BLaER1 (cell line): ENCODE measurements around the gene RPS8.
"Not testable (repeated sequence)": the region's sequence is repeated elsewhere in the genome, so short reads cannot be mapped to it uniquely, and the experiment has no call there.

Experiments used
- H3K27ac ChIP-seq: shearing (Covaris generic); formaldehyde crosslinking; 2 replicates; pipeline ENCODE4 v1.8.1; 2022
- H3K27me3 ChIP-seq: shearing (Covaris generic); formaldehyde crosslinking; 2 replicates; pipeline ENCODE4 v1.8.1; 2022
- H3K36me3 ChIP-seq: shearing (Covaris generic); formaldehyde crosslinking; 2 replicates; pipeline ENCODE4 v1.8.1; 2022
- H3K4me1 ChIP-seq: shearing (Covaris generic); formaldehyde crosslinking; 2 replicates; pipeline ENCODE4 v1.8.1; 2022
- H3K4me2 ChIP-seq: shearing (Covaris generic); formaldehyde crosslinking; 2 replicates; pipeline ENCODE4 v1.8.1; 2022
- H3K4me3 ChIP-seq: shearing (Covaris generic); formaldehyde crosslinking; 2 replicates; pipeline ENCODE4 v1.8.1; 2022
- H3K9ac ChIP-seq: shearing (Covaris generic); formaldehyde crosslinking; 2 replicates; pipeline ENCODE4 v1.8.1; 2022
- H3K9me3 ChIP-seq: shearing (Covaris generic); formaldehyde crosslinking; 2 replicates; pipeline ENCODE4 v1.8.1; 2022
- H4K20me1 ChIP-seq: shearing (Covaris generic); formaldehyde crosslinking; 2 replicates; pipeline ENCODE4 v1.8.1; 2022
- Cebpa-rat ChIP-seq: shearing (Covaris generic); IDR thresholded peaks from 2 replicates; pipeline ENCODE4 v1.8.1; 2022

Gene RPS8

GRCh38 chr1:44747878-44748277 lies 27.5 kb upstream of the RPS8 start:
- H3K27ac ChIP-seq: no peak overlapping the region
- no peak for TF ChIP-seq Cebpa-rat
- H3K9me3 ChIP-seq: no peaks in the 10 kb centered on the region
- peaks cover 8% of the 10 kb centered on the region for H3K4me1 ChIP-seq
- H3K4me2 ChIP-seq: no peak overlapping the region
- H3K4me3 ChIP-seq: no peak overlapping the region
- H3K9ac ChIP-seq: no peak overlapping the region
- H4K20me1 ChIP-seq: peaks cover 13% of the 10 kb centered on the region; the same call in 1 of the 2 replicates
- H3K27me3 ChIP-seq: no peaks in the 10 kb centered on the region
- H3K36me3 ChIP-seq: peaks cover 99% of the 10 kb centered on the region

GRCh38 chr1:44757420-44757819 lies 17.9 kb upstream of the RPS8 start:
- H3K9ac ChIP-seq: no peak overlapping the region
- peaks cover 100% of the 10 kb centered on the region for H3K36me3 ChIP-seq
- peaks cover 4% of the 10 kb centered on the region; the same call in 1 of the 2 replicates for H3K4me1 ChIP-seq
- no peaks in the 10 kb centered on the region for H3K27me3 ChIP-seq
- H4K20me1 ChIP-seq: 0 out of 2 replicates have a peak, but pooled peaks cover 7% of the 10 kb centered on the region
- TF ChIP-seq Cebpa-rat: no peak
- H3K9me3 ChIP-seq: no peaks in the 10 kb centered on the region
- H3K4me2 ChIP-seq: no peak overlapping the region
- no peak overlapping the region for H3K4me3 ChIP-seq
- H3K27ac ChIP-seq: no peak overlapping the region

GRCh38 chr1:44759077-44759476 lies 16.3 kb upstream of the RPS8 start:
- Histone ChIP-seq H3K9ac (no peak overlapping the region), H4K20me1 (no peaks in the 10 kb centered on the region), H3K9me3 (no peaks in the 10 kb centered on the region), H3K27ac (no peak overlapping the region), H3K27me3 (no peaks in the 10 kb centered on the region), H3K4me3 (no peak overlapping the region), H3K4me2 (no peak overlapping the region), H3K36me3 (peaks cover 100% of the 10 kb centered on the region), H3K4me1 (peaks cover 4% of the 10 kb centered on the region; the same call in 1 of the 2 replicates)
- no peak for TF ChIP-seq Cebpa-rat

GRCh38 chr1:44760876-44761275 lies 14.5 kb upstream of the RPS8 start:
- TF ChIP-seq Cebpa-rat: no peak
- no peak overlapping the region for H3K4me3 ChIP-seq
- peaks cover 100% of the 10 kb centered on the region for H3K36me3 ChIP-seq
- no peaks in the 10 kb centered on the region for H4K20me1 ChIP-seq
- no peak overlapping the region for H3K27ac ChIP-seq
- H3K4me1 ChIP-seq: peaks cover 4% of the 10 kb centered on the region; the same call in 1 of the 2 replicates
- no peaks in the 10 kb centered on the region for H3K27me3 ChIP-seq
- H3K4me2 ChIP-seq: no peak overlapping the region
- no peaks in the 10 kb centered on the region for H3K9me3 ChIP-seq
- H3K9ac ChIP-seq: no peak overlapping the region

GRCh38 chr1:44766421-44766820 lies 8.9 kb upstream of the RPS8 start:
- not testable (repeated sequence) for H3K4me1 ChIP-seq, H3K9me3 ChIP-seq, H3K4me3 ChIP-seq, H3K27ac ChIP-seq, H3K27me3 ChIP-seq, H4K20me1 ChIP-seq, H3K4me2 ChIP-seq, H3K9ac ChIP-seq
- peaks cover 79% of the 10 kb centered on the region for H3K36me3 ChIP-seq

GRCh38 chr1:44775930-44776729 lies 790 bp downstream of the RPS8 start:
- Histone ChIP-seq H3K27ac (peak overlapping the region; percentile 99), H3K4me1 (peaks cover 33% of the 10 kb centered on the region), H3K9me3 (no peaks in the 10 kb centered on the region), H4K20me1 (peaks cover 49% of the 10 kb centered on the region), H3K4me3 (peak overlapping the region; percentile 96), H3K27me3 (no peaks in the 10 kb centered on the region), H3K4me2 (peak overlapping the region; percentile 98), H3K36me3 (peaks cover 52% of the 10 kb centered on the region), H3K9ac (peak overlapping the region; percentile 98)
- TF ChIP-seq Cebpa-rat: no peak

GRCh38 chr1:44776730-44777068 lies 1.4 kb downstream of the RPS8 start:
- TF ChIP-seq Cebpa-rat: no peak
- Histone ChIP-seq H3K4me1 (peaks cover 33% of the 10 kb centered on the region), H3K27me3 (no peaks in the 10 kb centered on the region), H3K4me2 (peak overlapping the region; percentile 98), H3K9ac (peak overlapping the region; percentile 98), H4K20me1 (peaks cover 49% of the 10 kb centered on the region), H3K36me3 (peaks cover 58% of the 10 kb centered on the region), H3K27ac (peak overlapping the region; percentile 99), H3K9me3 (no peaks in the 10 kb centered on the region), H3K4me3 (peak overlapping the region; percentile 96)

GRCh38 chr1:44777547-44777946 lies 2.2 kb downstream of the RPS8 start:
- no peak for TF ChIP-seq Cebpa-rat
- H3K4me1 ChIP-seq: peaks cover 38% of the 10 kb centered on the region
- no peaks in the 10 kb centered on the region for H3K9me3 ChIP-seq
- H4K20me1 ChIP-seq: peaks cover 49% of the 10 kb centered on the region
- peak overlapping the region; percentile 99 for H3K27ac ChIP-seq
- peak overlapping the region; percentile 98 for H3K9ac ChIP-seq
- peak overlapping the region; percentile 98 for H3K4me2 ChIP-seq
- peak overlapping the region; percentile 96 for H3K4me3 ChIP-seq
- H3K27me3 ChIP-seq: no peaks in the 10 kb centered on the region
- H3K36me3 ChIP-seq: peaks cover 65% of the 10 kb centered on the region

- peaks cover 49% of the 10 kb centered on the region for H4K20me1 ChIP-seq
- peak overlapping the region; percentile 96 for H3K4me3 ChIP-seq
- no peak for TF ChIP-seq Cebpa-rat
- H3K27ac ChIP-seq: 0 out of 2 replicates have a peak overlapping the region, but pooled peaks have one; percentile 99
- no peaks in the 10 kb centered on the region for H3K9me3 ChIP-seq
- H3K4me2 ChIP-seq: peak overlapping the region; percentile 98
- H3K27me3 ChIP-seq: no peaks in the 10 kb centered on the region
- peaks cover 65% of the 10 kb centered on the region for H3K36me3 ChIP-seq
- H3K4me1 ChIP-seq: peaks cover 43% of the 10 kb centered on the region
- H3K9ac ChIP-seq: peak overlapping the region; percentile 98
Measured at GRCh38 chr1:44777969-44778635, 2.8 kb downstream of the RPS8 start.
